Astrocyte of the cerebellum (primary cell): ENCODE data around the gene C2CD4C.
"Not testable (repeated sequence)": the region's sequence is repeated elsewhere in the genome, so short reads cannot be mapped to it uniquely, and the experiment has no call there.

Experiments
- DNase-seq: peaks from one replicate; pipeline ENCODE4 v3.0.0-alpha.2; 2011; ENCODE audit warnings: low read depth
- H3K4me3 ChIP-seq: 2 replicates; pipeline ENCODE4 v1.5.1; 2011; ENCODE audit warnings: mild to moderate bottlenecking, low read depth, low read length, moderate library complexity
- CTCF ChIP-seq: IDR thresholded peaks from 2 replicates; pipeline ENCODE4 v1.5.1; 2012; ENCODE audit warnings: low read length, low read depth, moderate library complexity, mild to moderate bottlenecking; ENCODE audit errors: missing control alignments
- in situ Hi-C: cut with HindIII; loops from 2 replicates; pipeline ENCODE4 v1.10.0; 2017; ENCODE audit warnings: low sequenced_read_pairs

The C2CD4C gene

DNA sequence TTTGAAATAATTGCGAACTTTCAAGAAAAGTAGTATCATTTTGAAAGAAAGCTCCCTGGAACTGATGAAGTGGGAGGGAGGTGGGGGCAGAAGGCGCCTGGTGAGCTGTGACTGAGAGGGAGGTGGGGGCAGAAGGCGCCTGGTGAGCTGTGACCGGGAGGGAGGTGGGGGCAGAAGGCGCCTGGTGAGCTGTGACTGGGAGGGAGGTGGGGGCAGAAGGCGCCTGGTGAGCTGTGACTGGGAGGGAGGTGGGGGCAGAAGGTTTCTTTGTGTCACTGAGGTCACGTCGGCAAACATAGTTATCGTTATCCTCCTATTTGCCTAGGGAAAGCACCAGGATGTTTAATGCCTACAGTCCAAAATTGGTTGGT, 24.2 kb downstream of the C2CD4C start:
- H3K4me3 ChIP-seq = no peak overlapping the region
- no peak for TF ChIP-seq CTCF
- DNase-seq = no peak
- in situ Hi-C loops = no loop called here

DNA sequence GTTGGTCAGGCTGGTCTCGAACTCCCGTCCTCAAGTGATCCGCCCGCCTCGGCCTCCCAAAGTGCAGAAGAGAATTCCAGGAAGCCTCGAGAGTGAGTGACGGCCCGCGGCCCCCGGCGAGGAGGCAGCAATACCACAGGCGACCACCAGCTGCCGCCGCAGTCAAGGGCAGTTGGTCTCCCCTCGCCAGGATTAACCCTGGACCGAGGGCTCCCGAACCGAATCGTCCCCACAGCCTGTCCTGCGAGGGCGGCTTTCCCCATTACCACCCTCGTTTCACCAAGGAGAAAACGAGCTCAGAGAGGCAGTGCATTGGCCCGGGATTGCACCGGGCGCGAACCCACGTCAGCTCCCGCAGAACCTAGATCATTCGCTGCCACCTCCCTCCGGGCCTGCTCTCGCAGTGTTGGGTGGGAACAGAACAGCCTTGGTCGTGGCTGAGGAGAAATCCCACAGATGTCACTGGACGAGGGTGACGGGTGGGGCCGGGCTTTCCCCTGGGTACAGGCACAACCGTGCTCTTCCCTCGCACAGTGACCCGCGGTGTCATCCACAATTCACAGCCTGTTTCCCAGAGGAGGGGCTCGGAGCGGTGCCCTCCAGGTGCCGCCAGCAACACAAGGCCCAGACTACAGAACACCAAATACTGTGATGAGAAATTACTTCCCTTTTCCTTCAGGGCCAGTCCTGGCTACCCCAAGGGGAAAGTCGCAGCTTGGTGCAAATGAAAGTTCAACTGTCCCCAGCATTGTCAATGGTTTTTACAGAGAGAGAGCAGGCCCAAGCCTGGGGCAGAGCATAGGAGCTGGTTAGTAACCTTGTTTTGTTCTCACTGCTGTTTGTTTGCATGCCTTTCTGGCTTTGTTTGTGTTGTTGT, 24.8 kb downstream of the C2CD4C start:
- peak; percentile 21 for TF ChIP-seq CTCF
- DNase-seq = no peak
- H3K4me3 ChIP-seq = no peak overlapping the region
- in situ Hi-C loops = no loop called here

DNA sequence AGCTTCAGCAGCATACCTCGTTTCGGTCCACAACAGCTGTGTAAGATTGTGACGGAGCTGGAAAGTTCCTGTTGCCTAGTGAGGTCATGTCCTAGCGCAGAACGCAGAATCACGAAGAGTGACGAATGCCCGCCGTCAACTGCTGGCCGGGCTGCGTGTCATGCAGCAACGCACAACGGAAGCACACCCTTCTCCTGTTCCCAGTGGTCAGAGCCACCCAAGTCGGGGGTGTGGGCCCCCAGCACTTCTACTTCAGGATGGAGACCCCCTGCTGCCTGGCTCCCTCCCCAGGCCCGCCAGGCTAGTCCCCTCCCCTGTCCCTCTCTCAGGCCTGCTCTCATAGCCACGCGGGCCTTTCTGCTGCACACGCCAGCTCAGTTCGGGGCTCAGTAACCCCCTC, 25.9 kb downstream of the C2CD4C start:
- no peak for TF ChIP-seq CTCF
- H3K4me3 ChIP-seq = no peak overlapping the region
- in situ Hi-C loops = no loop called here
- DNase-seq = no peak

DNA sequence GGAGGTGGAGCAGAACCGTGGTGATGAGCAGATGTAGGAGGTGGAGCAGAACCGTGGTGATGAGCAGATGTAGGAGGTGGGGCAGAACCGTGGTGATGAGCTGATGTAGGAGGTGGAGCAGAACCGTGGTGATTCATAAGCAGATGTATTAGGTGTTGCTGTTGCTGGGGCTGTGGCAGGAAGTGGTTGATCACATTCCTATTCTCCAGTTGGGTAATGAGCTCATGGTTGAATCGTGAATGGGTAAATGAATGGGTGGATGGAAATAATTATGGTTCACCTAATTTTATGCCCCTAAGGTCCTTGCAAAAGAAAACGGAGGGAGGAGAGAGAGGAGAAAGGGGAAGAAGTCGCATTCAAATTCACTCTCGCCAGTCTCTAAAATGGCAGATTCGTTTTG, 26.4 kb downstream of the C2CD4C start:
- H3K4me3 ChIP-seq, in situ Hi-C loops: not testable (repeated sequence)
- DNase-seq = peak; percentile 11

DNA sequence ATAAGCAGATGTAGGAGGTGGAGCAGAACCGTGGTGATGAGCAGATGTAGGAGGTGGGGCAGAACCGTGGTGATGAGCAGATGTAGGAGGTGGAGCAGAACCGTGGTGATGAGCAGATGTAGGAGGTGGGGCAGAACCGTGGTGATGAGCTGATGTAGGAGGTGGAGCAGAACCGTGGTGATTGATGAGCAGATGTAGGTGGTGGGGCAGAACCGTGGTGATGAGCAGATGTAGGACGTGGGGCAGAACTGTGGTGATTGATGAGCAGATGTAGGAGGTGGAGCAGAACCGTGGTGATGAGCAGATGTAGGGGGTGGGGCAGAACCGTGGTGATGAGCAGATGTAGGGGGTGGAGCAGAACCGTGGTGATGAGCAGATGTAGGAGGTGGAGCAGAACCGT, 27.0 kb downstream of the C2CD4C start:
- DNase-seq, in situ Hi-C loops, H3K4me3 ChIP-seq: not testable (repeated sequence)

DNA sequence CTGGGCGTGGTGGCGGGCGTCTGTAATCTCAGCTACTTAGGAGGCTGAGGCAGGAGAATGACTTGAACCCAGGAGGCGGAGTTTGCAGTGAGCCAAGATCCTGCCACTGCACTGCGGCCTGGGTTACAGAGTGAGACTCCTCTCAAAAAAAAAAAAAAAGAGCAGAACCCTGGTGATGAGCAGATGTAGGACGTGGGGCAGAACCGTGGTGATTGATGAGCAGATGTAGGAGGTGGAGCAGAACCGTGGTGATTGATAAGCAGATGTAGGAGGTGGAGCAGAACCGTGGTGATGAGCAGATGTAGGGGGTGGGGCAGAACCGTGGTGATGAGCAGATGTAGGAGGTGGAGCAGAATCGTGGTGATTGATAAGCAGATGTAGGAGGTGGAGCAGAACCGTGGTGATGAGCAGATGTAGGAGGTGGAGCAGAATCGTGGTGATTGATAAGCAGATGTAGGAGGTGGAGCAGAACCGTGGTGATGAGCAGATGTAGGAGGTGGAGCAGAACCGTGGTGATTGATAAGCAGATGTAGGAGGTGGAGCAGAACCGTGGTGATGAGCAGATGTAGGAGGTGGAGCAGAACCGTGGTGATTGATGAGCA, 28.2 kb downstream of the C2CD4C start:
- in situ Hi-C loops, H3K4me3 ChIP-seq, DNase-seq: not testable (repeated sequence)

- in situ Hi-C loops = no loop called here
- TF ChIP-seq CTCF = no peak
- no peak overlapping the region for H3K4me3 ChIP-seq
- DNase-seq = no peak
These were observed 29.2 kb downstream of the C2CD4C start for GRCh38 chr19:379796-380195.

DNA sequence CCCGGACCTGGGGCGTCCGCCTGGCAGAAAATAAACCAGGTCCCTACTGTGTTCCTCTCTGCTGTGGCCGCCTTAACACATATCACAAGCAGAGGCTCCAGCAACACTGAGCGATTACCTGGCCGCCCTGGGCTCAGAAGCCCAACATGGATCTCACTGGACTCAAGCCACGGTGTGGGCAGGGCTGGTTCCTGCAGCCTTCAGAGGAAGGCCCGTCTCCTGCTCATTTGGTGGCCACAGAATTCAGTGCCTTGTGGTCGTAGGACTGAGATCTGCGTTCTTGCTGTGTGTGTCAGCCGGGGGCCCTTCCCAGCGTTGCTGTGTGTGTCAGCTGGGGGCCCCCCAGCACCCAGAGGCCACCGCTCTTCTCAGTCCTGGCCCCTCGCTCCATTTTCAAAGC, 30.2 kb downstream of the C2CD4C start:
- TF ChIP-seq CTCF = no peak
- DNase-seq = no peak
- in situ Hi-C loops = no loop called here
- H3K4me3 ChIP-seq = no peak overlapping the region
